HG02759 (cell line): ENCODE results near the gene UNC5A.
A peak's percentile ranks its signal among the peaks of the same experiment; 100 is the strongest.

Experiments
- ATAC-seq: cut with Tn5 transposase; IDR thresholded peaks from one replicate; pipeline ENCODE4 v1.9.1; 2021; ENCODE audit warnings: mild to moderate bottlenecking, moderate library complexity; ENCODE audit not compliant: unreplicated experiment

Gene UNC5A

DNA sequence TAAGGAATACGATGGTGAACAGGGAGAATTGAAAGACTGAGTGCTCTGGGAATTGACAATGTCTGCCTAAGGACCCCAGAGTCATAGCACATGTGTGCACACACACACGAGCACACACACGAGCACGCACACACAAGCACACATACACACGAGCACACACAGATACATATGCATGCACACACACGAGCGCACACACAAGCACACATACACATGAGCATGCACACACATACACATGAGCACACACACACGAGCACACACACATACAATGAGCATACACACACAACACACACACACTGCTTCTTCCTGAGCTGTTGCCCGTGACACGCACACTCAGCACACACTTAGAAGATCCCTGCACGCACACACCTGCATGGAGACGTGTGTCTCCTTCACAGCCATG lies 10.9 kb upstream of the UNC5A start:
- ATAC-seq: no peak

DNA sequence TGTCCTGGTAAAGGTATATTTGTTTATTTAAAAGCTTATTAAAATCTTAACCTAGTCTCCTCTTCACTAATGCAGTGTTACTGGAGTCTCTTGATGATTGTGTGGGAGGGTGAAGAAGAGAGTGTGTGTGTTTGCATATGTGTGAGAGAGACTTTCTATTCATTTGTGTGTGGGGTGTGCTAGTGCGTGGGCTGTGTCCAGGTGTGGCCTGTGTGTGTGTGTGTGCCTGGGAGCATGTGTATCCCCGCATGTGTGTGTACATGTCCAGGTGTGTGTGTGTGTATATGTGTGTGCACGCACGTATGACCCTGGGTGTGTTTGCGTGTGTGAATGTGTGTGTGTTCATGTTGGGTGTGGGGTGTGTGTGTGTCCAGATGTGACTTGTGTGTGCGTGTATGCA lies 10.3 kb upstream of the UNC5A start:
- ATAC-seq: no peak

DNA sequence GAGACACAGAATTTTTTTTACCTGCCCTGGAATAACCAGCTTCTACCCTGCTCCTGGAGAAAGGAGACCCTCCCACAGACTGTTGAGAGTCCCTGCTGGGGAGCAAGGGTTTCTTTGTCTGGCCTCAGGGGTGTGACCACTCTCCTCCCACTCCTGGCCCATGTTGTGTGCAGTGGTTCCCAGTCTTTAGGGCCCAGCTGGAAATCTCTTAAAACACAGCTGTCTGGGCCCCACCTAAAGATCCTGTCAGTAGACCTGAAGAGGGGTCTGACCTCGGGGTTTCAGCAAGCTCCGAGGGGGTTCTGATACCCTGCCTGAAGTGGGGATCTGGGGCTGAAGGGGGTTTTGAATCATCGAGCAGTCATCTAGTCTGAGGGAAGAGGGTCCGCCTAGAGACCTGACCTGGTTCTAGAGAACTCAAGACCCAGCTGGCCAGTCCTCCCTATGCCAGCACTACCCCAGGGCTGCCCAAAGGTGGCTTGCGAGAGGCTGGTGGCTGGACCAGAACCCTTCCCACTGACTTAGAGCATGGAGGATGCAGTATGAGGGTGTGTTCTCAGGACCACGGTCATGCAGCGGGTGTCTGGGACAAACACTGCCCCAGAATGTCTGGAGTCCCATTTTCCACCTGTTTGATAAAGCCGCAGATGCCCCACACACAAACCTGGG lies 8.1 kb upstream of the UNC5A start:
- no peak for ATAC-seq

DNA sequence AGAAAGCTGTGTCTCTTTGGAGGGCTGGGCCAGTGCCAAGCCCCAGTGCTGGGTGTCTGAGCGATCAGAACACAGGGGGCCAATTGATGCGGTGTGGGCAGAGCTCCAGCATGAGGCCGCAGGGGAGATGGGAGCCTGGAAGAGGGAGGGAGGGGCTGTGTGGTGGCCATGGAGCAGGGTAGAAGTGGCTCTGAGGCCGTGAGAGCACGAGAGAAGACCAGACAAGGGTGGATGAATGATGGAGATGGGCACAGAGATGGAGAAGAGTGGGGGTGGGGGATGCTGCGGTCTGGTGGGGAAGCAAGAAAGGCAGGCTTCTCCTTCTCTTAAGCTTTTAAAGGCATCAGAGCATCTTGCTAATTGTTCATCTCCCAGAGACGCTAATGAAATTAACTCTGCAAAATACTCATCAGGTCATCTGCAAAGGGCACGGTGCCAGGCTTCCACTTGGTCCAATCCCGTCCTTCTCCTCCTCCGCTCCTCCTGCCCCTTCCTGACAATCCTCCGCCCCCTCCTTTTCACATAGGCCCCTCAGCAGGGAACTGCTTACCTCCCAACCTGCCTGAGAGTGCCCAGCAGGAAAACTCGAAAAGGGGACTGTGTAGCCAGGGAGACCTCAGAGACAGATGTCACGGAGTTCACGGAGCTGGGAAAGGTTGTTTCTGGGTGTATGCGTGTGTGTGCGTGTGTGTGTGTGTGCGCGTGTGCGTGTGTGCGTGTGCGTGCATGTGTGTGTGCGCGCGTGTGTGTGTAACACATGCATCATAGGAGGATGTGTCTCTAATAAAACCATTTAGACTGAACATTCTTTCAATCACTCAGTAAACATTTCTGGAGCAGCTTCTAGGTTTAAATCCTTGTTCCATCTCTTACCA lies 7.1 kb upstream of the UNC5A start:
- no peak for ATAC-seq

DNA sequence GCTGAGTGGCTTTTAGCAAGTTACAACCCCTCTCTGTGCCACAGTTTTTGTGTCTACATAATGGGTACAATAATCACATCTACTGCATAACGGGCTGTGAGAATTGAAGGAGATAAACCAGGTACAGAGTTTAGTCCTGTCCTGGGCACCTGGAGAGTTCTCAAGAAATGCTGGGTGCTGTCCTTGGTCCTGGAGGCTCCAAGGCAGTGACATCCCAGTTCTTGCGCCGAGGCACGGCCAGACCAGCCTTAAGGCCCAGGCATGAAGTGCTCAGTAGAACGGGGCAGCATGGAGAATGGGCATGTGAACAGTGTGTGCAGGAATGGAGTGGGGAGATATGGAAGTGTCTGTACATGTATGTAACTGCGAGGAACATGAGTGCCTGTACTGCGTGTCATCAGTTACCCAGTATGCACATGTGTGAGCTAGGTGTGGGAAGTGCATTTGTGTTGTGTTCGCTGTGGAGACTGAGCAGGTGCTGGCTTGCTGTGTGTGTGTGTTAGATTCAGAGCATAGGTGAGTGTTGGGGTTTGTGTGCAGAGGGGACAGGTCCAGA lies 6.3 kb upstream of the UNC5A start:
- ATAC-seq: no peak

DNA sequence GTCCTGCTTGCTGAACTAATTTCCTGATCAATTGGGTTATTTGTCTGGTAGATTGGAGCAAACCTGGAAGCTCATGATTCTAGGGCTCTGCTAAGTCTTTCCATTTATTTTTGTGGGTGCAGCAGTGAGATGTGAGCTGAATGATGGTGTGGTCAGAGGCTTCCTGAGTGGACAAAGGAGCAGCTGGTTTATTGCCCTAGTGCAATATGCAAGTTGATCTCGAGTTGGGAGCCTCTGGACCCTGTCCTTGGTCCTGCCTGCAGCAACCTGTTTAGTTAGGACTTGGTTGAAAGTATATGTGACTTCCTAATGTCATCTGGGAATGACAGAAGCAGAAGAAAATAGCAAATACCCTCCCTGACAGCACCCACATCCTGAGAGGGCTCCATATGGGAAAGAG lies 4.2 kb upstream of the UNC5A start:
- ATAC-seq: no peak

DNA sequence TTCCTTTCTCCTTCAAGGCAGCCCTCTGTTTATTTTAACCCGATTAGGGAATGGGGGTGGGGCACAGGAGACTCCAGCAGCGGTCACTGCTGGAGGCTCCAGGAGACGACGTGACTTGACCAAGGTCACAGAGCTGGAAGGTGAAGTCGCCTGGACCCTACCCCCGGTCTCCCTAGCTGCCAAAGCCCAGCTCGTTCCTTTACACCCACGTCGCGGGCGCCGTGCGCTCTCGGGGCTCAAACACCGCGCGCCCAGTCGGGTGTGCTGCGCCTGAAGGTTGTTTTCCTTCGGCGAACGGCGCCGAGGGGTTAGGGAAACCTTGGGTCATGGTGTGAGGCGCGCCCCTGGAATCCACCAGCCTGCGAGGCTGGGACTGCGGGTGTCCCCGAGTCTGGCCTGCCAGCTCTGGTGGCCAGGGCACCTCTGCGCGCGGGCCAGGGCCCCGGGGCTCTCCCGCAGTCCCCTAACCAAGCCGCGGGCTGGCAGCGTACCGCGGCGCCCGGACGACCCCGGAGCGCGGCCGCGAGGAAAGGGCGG lies 747 bp upstream of the UNC5A start:
- ATAC-seq: peak; percentile 19

DNA sequence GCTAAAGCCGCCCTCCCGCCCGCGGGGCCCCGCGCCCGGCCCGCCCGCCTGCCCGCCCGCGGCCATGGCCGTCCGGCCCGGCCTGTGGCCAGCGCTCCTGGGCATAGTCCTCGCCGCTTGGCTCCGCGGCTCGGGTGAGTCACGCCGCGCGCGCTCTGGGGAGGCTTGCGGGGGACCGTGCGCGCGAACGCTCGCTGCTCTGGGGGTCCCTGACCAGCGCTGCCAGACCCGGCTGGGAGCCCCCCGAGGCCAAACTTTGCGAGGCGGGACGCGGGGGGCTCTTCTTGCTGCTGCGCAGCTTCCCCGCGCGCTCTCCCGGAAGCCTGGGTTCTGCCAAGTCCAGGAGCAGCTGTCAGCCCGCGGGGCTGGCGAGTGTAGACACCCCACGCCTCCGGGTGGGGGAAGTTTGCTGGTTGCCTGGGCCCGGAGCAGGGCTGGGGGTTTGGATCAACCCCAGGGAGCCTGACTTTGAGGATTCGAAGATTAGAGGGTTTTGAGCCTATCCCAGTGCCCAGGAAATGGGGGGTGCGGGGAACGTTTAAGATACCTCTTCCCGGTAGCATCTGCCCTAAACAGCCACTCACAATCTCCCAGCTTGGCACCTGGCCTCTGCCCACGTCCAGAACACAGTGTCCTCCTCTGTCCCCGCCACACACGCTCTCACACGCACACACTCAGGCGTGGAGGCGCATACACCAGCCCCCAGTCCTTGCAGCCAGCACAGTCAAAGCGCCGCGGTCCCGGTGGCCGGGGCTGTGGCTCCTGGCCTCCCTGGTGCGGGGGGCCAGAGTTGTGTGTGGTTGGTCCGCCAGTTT lies 535 bp downstream of the UNC5A start:
- peak; percentile 29 for ATAC-seq

DNA sequence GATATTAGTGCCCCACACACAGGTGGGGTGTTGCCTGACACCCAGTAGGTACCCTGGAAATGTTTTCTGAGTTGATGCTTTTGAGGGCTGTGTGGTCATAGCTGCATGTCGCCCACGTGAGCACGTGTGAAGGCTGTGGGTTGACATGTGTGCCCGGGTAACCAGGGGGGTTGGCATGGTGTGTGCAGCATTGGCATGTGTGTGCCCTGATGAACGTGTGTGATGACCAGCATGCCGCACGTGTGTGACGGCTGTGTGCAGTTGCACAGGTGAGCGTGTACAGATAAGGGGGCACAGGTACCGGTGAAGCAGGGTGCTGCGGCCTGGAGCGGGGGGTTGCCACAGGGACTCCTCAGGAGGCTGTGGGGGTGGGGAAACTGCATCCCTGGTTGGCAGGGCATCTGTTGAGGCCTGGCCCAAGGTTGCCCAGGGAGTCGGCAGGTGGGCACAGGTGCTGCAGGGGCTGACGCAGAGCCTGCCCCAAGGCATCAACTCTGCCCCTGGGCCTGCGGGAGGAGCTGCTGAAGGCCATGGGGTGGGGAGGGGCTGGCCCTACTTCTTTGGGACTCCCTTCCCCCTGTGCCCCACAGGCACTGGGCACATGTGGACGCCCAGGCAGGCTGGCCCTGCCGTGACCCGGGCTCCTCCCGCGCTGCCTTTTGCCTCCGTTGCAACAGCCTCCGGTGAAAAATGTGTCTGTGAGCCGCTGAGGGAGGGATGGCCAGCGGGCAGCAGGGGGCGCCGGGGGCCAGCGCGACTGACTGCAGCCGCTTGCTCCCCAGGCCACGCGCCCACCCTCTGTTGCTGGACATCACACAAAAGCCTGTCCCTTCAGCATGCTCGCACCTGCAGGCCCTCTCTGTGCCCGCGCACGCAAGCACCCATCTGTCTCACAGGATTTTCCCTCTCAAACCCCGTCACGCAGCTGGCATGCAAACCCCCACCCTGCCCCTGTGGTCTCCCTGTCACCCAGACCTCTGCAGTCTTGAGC lies 2.2 kb downstream of the UNC5A start:
- ATAC-seq: no peak

DNA sequence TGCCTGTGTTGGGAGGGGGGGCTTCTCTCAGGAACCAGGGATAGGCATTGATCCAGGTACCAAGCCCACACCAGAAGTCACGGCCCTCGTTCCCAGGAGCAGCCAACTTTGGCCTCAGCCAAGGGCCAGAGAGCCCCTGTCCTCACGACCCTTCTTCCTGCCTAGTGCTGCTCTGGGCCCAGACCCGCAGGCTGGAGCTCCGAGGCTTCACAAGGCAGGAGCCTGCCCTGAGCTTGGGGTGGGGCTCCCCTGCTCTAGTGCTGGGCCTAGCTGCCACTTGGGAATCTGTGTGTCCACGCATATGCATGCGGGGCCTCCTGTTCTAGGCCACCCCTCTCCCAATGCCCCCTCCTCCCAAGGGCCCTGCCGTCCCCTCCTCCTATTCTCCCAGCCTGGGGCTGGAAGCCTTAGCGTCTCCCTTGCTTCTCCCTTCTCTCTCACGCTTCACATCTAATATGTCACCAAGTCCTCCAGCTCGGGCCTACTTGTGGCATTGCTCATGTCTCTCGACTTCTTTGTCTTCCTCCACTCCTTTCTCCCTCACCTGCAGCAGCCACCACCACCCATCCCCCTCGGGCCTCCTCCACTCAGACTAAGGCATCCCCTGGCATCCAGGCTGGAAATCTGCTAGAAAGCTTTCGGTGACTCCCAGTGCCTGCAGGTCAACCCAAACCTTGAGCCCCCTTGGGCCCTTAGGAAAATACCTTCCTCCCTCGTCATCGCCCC lies 3.4 kb downstream of the UNC5A start:
- ATAC-seq: no peak

DNA sequence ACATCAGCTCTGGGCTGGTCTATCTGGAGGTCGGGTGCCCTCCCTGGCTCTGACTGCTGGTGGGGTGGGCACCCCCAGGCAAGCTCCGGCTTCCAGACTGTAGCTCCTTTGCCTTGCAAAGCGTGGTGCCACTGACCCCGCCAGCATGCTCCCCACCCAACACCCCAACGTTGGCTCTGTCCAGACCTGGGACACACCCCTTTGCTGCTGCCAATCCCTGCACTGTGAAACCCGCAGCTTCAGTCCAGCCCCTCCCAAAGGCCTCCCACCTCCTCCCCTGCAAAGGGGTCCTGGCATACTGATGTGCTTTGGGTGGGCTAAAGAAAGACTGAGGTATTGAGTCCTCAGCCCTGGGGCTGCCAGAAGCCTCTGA lies 3.9 kb downstream of the UNC5A start:
- no peak for ATAC-seq

DNA sequence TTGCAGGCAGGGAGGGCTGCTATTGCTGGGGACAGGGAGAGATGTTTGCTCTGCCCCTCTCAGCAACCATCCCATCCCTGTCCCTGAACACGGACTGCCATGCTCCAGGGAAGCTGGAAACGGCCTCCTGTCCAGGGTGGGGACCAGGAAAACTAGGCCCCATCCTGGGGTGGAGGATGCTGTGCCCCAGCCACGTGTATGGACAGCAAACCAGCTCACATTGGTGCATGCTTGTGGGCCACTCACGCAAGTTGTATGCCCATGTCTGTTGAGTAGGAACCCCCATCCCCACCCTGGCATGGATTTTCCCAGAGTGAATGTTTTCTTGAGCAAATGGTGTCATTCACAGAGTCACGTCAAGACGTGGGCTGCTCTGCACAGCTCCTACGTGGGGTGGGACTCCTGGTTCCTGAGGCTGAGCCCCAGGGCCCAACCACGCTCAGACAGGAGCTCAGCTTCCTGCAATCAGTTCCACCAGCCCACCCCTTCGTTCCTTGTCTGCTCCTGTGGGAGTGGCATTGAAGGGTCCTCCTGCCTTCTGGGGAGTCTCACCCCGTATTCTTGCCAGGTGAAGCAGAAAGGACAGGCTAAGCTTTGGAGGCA lies 4.6 kb downstream of the UNC5A start:
- ATAC-seq: no peak

DNA sequence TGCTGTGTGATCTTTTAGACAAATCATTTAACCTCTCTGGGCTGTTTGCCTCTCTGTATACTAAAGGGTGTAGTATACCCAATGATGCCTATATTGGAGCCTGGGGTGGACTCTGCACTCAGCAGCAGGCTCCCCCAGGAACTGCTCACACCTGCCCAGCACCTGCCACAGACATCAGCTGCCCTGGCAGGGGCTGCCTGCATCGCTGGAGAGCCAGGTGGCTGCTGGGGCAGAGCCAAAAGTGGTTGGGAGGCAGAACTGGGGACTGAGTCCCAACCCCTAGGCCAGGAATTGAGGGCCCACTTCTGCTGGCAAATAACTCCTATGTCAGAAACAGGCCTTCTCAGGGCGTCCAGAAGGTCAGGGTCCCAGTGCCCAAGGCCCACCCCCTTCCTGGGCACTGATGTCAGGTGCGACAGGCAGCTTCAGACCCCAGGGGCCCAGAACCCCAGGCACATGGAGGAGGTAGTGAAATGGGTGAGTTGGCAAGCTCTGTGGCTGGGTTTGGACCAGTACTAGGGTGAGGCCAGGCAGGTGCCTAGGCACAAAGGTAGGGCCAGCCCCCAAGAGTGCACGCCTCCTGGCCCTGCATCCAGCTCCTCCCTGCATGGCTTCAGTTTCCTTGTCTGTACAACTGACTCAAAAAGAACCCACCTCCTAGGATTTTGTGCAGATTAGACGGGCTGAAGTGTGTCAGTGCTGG lies 5.8 kb downstream of the UNC5A start:
- no peak for ATAC-seq

DNA sequence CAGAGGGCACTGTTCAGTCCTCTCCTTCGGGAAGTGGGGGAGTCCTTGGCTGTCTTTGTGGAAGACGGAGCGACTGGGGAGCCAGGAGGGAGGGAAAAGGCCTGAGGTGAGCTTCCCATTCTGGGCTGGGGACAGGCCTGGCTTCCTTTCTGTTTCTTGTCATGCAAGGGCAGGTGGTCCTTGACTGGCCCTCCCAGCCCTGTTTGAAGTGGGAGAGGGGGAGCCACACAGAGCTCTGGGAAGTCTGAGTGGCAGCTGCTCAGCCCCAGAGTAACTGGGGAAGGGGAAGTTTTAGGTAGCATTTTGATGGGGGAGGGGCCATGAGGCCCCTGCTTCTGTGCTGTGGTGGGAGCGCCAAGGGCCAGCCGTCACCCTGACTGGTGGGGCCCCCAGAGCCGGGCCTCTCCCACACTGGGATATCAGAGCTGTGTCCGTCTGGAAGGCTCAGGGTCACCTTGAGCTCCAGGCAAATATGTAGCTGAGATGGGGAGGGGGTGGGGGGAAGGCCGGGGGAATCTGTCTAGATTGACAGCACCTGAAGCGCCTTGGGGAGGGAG lies 6.5 kb downstream of the UNC5A start:
- no peak for ATAC-seq

DNA sequence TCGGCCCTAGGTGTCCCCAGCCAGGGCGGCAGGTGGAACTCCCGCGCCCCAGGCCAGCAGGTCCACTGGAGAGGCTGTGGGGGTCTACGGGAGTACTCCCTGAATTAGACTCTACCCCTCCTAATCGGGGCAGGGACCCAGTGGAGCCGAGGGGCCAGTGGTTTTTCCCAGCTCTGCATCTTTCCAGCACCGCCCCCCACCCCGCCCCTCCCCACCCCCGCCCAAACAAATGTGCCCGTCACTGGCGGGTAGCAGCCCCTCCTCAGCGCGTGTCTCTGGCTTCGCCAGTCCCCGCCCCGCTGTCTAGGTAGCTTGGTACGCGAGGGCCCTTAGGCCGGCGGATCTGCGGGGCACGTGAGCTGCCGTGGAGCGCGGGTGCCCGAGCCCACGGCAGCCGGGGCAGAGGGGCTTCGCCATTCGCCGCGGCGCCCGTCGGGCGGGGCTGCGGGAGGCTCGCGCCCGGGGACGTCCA lies 7.0 kb downstream of the UNC5A start:
- ATAC-seq: peak; percentile 12

DNA sequence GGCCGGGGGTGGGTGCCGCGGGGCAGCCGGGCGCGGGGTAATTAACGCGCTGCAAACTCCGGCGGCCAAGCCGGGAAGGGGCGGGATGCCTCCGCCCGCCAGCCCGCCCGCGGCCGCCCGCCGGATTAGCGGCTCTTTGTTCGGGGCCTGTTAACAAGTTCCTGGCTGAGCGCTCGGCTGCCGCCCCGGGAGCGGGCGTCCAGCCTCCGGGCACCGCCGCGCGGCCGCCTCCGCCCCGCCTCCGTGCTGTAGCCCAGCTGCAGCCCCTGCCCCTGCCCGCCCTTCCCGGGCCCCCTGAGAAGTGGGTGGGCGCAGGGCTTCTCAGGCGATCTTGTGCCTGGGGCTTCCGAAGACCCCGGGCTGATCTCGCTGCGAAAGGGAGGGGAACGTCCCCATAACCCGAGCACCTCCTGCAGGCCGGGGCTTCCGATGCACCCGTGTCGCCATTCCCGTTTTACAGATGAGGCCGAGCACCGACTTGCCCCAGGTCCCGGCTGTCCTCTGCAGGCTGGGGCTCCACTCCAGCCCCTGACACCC lies 7.5 kb downstream of the UNC5A start:
- peak; percentile 40 for ATAC-seq

DNA sequence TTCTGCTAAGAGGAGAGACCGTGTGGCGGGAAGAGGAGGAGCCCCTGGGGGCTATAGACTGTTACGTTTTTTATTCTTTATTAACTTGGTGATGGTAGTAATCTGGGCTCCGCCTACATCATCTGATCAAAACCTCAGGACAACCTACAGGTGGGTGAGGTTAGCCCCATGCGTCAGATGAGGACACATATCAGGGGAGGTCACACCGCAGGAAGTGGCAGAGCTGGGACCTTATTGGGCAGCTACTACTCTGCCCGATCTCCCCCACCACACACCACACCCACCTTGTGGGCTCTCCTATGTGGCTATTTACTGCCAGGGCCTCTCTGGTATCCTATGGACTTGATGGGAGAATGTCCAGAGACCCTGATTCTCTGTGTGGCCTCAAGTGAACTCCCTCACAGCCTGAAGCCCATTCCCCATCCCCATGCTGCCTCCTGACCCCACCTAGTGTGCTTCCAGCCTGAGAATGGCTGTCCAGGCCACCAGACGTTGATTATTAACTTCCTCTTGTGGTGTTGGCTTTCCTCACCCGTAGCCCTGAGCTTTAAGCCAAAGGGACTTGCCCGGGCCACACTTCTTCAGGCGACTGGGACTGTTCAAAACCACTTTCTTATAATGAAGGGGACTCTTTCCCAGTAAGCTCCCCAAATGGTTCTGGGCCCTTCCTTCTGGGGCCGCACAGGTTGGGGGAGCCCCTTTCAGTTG lies 8.2 kb downstream of the UNC5A start:
- ATAC-seq: peak; percentile 65
